IMR-90 (cell line): ENCODE results near the gene CD34.

ENCODE experiments used
- POLR2A ChIP-seq: IDR thresholded peaks from 2 replicates; pipeline ENCODE4 v1.6.1; 2012; ENCODE audit warnings: mild to moderate bottlenecking, low read depth, low read length
- RAD21 ChIP-seq: IDR thresholded peaks from 2 replicates; pipeline ENCODE4 v1.6.1; 2012; ENCODE audit warnings: low read length, improper control_type of control experiment

DNA sequence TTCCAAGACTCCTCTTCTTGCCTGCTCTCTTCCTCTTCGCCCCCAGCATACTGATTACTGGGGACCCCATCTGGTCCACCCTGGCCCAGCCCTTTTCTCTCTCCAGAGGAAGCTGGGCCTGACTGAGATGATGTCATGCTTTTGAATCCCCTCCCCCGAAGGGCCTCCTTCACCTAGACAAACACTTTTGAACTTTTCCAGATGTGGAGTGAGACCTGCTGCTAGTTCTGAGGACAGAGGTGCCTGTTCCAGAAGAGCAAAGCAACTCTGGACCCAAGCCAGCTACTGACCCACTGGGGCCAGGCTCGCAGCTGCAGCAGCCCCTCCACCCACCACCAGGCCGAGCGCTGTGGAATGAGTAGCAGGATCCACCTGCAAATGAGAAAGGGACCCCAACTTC, 8.4 kb downstream of the CD34 start:
- TF ChIP-seq RAD21 (no peak), POLR2A (no peak)
